ENCODE results near the gene DGKD.
A peak's percentile ranks its signal among the peaks of the same experiment; 100 is the strongest.

DGKD gene

DNA sequence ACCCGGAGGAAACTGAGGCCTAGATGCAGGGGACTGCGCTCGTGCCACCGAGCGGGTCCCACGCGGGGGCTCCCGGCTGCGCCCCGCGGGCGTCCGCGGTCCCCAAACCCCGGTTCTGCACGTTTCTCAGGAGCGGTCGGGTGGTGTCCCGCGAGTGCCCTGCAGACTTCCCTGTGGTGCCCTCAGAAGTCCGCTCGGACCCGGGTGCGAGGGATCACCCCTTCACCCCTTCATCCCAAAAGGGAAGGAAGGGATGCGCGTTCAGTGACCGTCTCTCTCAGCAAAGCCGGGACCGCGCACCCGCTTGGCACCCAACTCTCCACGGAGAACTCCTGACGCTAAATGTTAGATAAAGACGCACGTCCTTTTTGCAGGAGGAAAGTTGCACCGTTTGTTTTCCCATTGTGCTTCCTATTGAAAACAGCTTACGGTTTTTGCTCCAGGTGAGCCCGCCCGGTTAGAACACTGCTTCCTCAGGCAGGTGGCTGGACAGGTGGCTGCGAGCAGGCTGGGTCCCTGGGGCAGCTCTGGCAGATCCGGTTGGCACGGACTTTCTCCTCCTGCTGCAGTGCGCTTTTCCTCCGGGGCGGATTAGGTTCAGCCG, 779 bp downstream of the DGKD start:
- DNase-seq (ENCODE audit: insufficient read length) (no peak), FAIRE-seq (peak; percentile 61)
- TF ChIP-seq TAF1 (IDR thresholded peaks at IDR 0.05; ENCODE audit: borderline replicate concordance, low read depth, low read length), result no peak
- TF ChIP-seq POLR2A (IDR thresholded peaks at IDR 0.05; ENCODE audit: low read depth, low read length), result no peak
- TF ChIP-seq POLR2AphosphoS5 (IDR thresholded peaks at IDR 0.05; ENCODE audit: low read depth, low read length), result no peak

DNA sequence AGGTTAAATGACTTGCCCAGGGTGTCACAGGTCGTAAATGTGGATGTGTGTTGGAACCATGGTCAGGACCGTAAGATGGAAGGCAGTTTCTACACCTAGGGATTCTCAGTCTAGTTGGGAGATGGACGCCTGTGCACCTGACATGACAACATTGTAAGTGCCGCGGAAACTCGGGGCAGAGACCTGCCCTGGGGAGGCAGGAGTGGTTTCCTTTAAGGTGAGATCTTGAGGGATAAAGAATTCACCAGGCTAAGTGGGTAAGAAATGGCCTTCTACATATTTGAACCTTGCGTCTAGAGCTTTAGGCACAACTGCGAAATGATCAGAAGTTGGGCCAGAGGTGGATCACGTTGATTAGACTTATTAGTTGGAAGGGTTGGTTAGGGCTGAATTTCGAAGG, 1.6 kb downstream of the DGKD start:
- TF ChIP-seq POLR2A (IDR thresholded peaks at IDR 0.05; ENCODE audit: low read depth, low read length) (no peak), POLR2AphosphoS5 (IDR thresholded peaks at IDR 0.05; ENCODE audit: low read depth, low read length) (no peak), TAF1 (IDR thresholded peaks at IDR 0.05; ENCODE audit: borderline replicate concordance, low read depth, low read length) (no peak)
- FAIRE-seq, result peak; percentile 78

DNA sequence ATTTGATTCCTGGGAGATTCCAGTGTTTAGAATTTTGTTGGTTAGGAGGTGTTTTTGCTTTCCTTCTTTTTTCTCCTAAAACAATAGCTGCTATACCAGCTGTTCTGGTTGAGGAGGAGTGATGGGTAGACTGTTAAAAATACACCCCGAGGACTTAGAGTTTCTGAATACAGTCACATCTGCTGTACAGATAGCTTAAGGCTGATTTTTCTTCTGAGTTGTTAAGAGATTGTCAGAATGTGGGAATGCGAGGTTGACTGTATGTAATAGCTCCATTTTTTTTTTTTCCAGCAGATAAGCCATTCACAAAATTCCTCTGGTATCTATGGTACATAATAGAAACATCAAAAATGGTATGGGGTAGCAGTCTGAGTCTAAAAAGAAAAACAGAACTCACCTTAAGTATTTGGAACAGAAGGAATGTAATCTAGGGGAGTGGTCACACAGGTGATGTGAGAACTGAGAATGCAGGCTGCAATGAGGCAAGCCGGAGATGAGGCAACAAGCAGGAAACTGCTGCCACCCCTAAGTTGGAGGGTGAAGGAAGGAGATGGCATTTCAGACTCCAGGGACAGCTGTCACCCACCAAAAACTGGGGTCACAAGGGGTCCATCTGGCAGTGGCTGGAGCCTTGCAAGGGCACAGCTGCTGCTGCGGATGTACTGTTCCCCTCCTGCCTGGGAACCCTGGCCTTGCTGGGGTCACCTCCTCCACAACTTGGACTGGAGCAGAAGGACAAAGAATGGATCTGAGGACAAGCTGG, 2.4 kb downstream of the DGKD start:
- DNase-seq (ENCODE audit: insufficient read length) (no peak), FAIRE-seq (peak; percentile 81)
- TF ChIP-seq TAF1 (IDR thresholded peaks at IDR 0.05; ENCODE audit: borderline replicate concordance, low read depth, low read length), result no peak
- TF ChIP-seq POLR2A (IDR thresholded peaks at IDR 0.05; ENCODE audit: low read depth, low read length), result no peak
- no peak for TF ChIP-seq POLR2AphosphoS5 (IDR thresholded peaks at IDR 0.05; ENCODE audit: low read depth, low read length)

More for the DNA sequence above, 1.6 kb downstream of the DGKD start:
- DNase-seq (ENCODE audit: insufficient read length), result no peak

DNA sequence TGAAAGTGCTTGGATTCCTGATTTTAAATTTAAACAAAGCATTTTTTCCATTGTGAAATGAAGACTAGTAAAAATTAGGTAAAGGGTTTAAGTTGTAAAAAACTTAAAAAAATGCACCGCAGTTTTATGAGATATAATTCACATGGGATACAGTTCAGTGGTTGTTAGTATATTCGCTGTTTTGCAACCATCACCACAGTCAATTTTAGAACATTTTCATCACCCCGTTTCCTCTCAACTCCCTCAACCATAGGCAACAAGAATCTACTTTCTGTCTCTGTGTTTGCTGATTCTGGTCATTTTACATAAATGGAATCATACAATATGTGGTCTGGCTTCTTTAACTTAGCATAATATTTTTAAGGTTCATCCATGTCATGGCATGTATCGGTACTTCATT, 4.0 kb downstream of the DGKD start:
- FAIRE-seq (peak; percentile 84), DNase-seq (ENCODE audit: insufficient read length) (no peak)
- TF ChIP-seq TAF1 (IDR thresholded peaks at IDR 0.05; ENCODE audit: borderline replicate concordance, low read depth, low read length) (no peak), POLR2AphosphoS5 (IDR thresholded peaks at IDR 0.05; ENCODE audit: low read depth, low read length) (no peak), POLR2A (IDR thresholded peaks at IDR 0.05; ENCODE audit: low read depth, low read length) (no peak)

DNA sequence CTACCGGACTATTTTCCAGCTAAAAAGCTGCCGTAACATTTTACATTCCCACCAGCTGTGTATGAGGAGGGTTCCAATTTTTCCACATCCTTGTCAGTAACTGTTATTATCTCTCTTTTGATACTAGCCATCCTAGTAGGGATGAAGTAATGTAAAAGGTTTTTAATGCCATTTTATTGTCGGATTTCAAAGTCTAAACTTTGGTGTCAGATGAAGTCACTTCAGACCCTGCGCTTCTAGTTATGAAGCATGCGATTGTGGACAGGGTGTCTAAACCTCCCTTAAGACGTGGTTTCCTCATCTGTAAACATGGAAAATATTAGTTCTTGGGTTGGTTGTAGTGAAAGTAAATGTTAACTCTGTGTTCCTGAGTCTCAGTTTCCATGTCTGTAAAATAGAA, 4.7 kb downstream of the DGKD start:
- DNase-seq (ENCODE audit: insufficient read length) (no peak), FAIRE-seq (no peak)
- TF ChIP-seq POLR2AphosphoS5 (IDR thresholded peaks at IDR 0.05; ENCODE audit: low read depth, low read length), result no peak
- no peak for TF ChIP-seq TAF1 (IDR thresholded peaks at IDR 0.05; ENCODE audit: borderline replicate concordance, low read depth, low read length)
- TF ChIP-seq POLR2A (IDR thresholded peaks at IDR 0.05; ENCODE audit: low read depth, low read length), result no peak

DNA sequence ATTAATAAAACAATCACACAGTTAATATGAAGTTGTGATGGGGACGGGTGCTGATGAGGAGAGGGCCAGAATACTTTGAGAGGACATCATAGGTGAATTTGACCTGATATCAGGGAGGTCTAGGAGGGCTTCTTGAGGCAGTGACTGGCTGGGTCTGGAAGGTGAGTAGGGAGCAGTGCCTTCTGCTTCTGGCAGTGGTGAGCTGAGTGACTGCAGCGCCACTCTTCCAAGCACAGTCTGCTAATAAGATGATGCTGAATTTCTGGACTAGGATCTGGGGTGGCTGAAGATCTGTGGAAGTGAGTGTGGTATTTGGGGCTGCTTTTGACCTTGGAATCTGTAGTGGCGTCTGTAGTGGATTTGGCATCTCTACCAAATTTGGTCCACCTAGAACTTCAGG, 5.5 kb downstream of the DGKD start:
- FAIRE-seq, result peak; percentile 56
- TF ChIP-seq TAF1 (IDR thresholded peaks at IDR 0.05; ENCODE audit: borderline replicate concordance, low read depth, low read length) (no peak), POLR2A (IDR thresholded peaks at IDR 0.05; ENCODE audit: low read depth, low read length) (no peak), POLR2AphosphoS5 (IDR thresholded peaks at IDR 0.05; ENCODE audit: low read depth, low read length) (no peak)
- DNase-seq (ENCODE audit: insufficient read length), result no peak

DNA sequence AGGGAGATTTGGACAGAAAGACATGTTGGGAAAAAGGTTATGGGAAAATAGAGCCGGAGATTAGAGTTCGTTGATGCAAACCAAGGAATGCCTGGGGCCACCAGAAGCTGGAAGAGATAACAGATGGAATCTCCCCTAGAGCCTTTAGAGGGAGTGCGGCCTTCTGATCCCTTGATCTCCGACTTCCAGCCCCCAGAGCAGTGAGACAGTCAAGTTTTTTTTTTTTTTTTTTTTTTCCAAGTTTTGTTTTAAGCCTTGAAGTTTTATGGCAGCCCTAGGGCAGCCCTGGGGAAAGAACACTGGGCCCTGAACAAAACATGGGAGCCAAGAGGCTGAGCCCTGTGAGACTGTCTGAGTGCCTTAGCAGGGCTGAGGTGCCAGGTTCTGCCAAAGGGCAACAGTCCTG, 6.5 kb downstream of the DGKD start:
- TF ChIP-seq POLR2A (IDR thresholded peaks at IDR 0.05; ENCODE audit: low read depth, low read length), result no peak
- no peak for TF ChIP-seq TAF1 (IDR thresholded peaks at IDR 0.05; ENCODE audit: borderline replicate concordance, low read depth, low read length)
- TF ChIP-seq POLR2AphosphoS5 (IDR thresholded peaks at IDR 0.05; ENCODE audit: low read depth, low read length), result no peak
- FAIRE-seq (no peak), DNase-seq (ENCODE audit: insufficient read length) (no peak)

DNA sequence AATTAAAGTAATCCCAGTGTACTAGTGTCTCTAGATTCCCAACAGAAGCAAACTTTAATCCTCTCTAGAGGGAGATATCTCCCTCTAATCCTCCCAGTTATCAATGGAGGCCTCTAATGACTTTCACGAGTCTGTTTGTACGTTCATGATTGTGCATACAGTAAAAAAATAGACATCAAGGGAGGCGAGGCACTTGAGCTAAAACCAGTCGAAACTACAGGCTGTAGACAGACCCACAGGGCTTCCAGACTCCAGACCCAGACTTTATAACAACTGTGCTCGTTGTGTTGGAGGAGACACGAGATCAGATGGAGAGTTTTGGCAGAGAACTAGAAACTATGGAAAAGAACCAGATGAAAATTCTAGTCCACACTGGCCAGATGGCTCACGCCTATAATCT, 7.0 kb downstream of the DGKD start:
- no peak for DNase-seq (ENCODE audit: insufficient read length)
- FAIRE-seq, result no peak
- no peak for TF ChIP-seq POLR2AphosphoS5 (IDR thresholded peaks at IDR 0.05; ENCODE audit: low read depth, low read length)
- TF ChIP-seq POLR2A (IDR thresholded peaks at IDR 0.05; ENCODE audit: low read depth, low read length), result no peak
- no peak for TF ChIP-seq TAF1 (IDR thresholded peaks at IDR 0.05; ENCODE audit: borderline replicate concordance, low read depth, low read length)

DNA sequence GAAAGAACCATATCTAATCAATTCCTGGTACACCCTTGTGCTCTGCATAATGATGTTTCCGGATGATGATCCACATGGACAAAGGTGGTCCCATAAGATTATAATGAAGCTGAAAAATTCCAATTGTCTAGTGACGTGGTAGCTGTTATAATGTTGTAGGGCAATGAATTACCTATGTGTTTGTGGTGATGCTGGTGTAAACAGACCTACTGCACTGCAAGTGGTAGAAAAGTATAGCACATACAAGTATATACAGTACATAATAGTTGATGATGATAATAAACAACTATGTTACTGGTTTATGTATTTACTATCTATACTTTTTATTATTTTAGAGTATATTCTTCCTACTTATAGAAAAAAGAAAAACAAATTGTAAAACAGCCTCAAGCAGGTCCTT, 8.4 kb downstream of the DGKD start:
- FAIRE-seq (no peak), DNase-seq (ENCODE audit: insufficient read length) (no peak)
- TF ChIP-seq POLR2AphosphoS5 (IDR thresholded peaks at IDR 0.05; ENCODE audit: low read depth, low read length) (no peak), TAF1 (IDR thresholded peaks at IDR 0.05; ENCODE audit: borderline replicate concordance, low read depth, low read length) (no peak), POLR2A (IDR thresholded peaks at IDR 0.05; ENCODE audit: low read depth, low read length) (no peak)

DNA sequence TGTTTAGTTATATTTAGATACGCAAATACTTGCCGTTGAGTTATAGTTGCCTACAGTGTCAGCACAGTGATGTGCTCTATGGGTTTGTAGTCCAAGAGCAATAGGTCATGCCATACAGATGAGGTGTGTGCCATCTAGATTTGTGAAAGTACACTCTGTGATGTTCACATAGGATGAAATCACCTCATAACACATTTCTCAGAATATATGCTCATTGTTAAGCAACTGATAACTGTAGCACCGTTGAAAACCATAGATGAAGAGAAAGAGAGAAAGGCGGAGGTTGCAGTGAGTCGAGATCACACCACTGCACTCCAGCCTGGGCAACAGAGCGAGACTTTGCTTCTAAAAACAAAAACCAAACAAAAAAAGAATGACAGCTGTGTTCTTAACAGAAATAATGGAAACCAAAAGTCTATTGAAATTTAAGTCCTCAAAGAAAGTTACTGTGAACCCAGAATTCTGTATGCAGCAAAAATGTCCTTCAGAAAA, 9.5 kb downstream of the DGKD start:
- no peak for TF ChIP-seq TAF1 (IDR thresholded peaks at IDR 0.05; ENCODE audit: borderline replicate concordance, low read depth, low read length)
- DNase-seq (ENCODE audit: insufficient read length) (no peak), FAIRE-seq (peak; percentile 91)

DNA sequence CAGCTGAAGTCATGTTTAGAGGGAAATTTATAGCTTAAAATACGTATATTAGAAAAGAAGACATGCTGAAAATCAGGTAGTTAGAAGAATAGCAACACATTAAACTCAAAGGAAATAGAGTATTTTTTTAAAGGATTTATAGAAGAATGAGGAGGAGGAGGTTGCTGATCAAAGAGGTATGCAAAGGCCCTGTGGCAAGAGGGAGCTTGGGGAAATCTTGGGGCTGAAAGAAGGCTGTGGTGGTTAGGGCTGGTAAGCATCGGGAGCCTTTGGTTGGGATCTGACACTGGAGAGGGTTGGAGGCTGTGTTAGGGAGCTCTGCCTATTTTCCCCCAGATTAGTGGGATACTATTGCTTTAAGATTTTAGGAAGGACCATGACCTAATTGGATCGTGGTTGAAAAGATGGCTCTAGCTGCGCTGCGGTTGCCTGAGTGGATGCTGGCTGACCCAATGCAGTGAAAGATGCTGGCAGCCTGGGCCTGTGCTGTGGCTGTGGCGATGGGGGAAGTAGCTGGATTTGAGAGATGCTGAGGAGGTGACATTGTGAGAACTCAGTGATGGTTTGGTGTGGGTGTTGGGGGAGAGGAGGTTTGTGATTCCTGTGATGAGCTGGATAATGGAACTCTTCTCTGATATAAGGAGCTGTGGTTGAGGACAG, 11.7 kb downstream of the DGKD start:
- TF ChIP-seq POLR2AphosphoS5 (IDR thresholded peaks at IDR 0.05; ENCODE audit: low read depth, low read length) (no peak), TAF1 (IDR thresholded peaks at IDR 0.05; ENCODE audit: borderline replicate concordance, low read depth, low read length) (no peak), POLR2A (IDR thresholded peaks at IDR 0.05; ENCODE audit: low read depth, low read length) (no peak)
- no peak for FAIRE-seq
- no peak for DNase-seq (ENCODE audit: insufficient read length)

DNA sequence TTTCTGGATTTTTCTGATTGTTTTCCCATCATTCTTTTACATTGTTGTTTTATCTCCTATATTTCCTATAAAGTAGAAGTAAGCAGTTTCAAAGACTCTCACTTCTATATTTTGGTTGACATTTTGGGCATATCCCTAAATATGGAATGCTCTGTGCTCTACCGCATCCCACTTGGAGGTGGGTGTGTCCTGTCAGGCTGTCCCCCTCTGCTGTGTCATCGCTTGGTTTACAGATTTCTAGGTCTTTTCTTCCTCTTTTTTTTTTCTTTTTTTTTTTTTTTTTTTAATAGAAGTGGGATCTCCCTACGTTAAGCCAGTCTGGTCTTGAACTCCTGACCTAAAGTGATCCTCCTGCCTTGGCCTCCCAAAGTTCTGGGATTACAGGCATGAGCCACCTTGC, 13.3 kb downstream of the DGKD start:
- FAIRE-seq, result no peak
- TF ChIP-seq POLR2AphosphoS5 (IDR thresholded peaks at IDR 0.05; ENCODE audit: low read depth, low read length) (no peak), POLR2A (IDR thresholded peaks at IDR 0.05; ENCODE audit: low read depth, low read length) (no peak), TAF1 (IDR thresholded peaks at IDR 0.05; ENCODE audit: borderline replicate concordance, low read depth, low read length) (no peak)
- DNase-seq (ENCODE audit: insufficient read length), result no peak

Data from GM12892 (cell line).